HT1080 (cell line): ENCODE data around the gene COL25A1. TPM values are rescaled to one million over a fixed set of nuclear protein-coding genes. Genes with fewer than 3 reads are reported as not detected.

ENCODE experiments used
- DNase-seq: peaks from one replicate; pipeline ENCODE4 v3.0.0-alpha.2; 2015; ENCODE audit warnings: low read depth
- total RNA-seq: library from RNA; depleted of rRNA; stranded (reverse); fragments of >200 nt; shearing (Covaris generic); gene quantifications from 2 replicates; pipeline ENCODE4 v1.2.3, GENCODE V29; 2014

Gene COL25A1
- total RNA-seq, 1 experiment from 2014 or later = 0.06 TPM

GRCh38 chr4:108830509-108831244 lies 471.8 kb downstream of the COL25A1 start:
- no peak for DNase-seq

GRCh38 chr4:108829966-108830492 lies 472.4 kb downstream of the COL25A1 start:
- DNase-seq = no peak

GRCh38 chr4:108828620-108829019 lies 473.8 kb downstream of the COL25A1 start:
- no peak for DNase-seq

- no peak for DNase-seq
Observed at GRCh38 chr4:108825737-108826136, 476.7 kb downstream of the COL25A1 start.

- no peak for DNase-seq
Observed at GRCh38 chr4:108821351-108821930, 481.0 kb downstream of the COL25A1 start.

- DNase-seq = no peak
Observed at GRCh38 chr4:108820492-108821350, 481.7 kb downstream of the COL25A1 start.

- DNase-seq = no peak
Observed at GRCh38 chr4:108814326-108814725, 488.1 kb downstream of the COL25A1 start.

GRCh38 chr4:108813261-108813660 lies 489.2 kb downstream of the COL25A1 start:
- DNase-seq = no peak

- DNase-seq = no peak
Observed at GRCh38 chr4:108811486-108811885, 491.0 kb downstream of the COL25A1 start.

GRCh38 chr4:108810087-108810486 lies 492.4 kb downstream of the COL25A1 start:
- no peak for DNase-seq

- DNase-seq = no peak
Observed at GRCh38 chr4:108804648-108805273, 497.7 kb downstream of the COL25A1 start.

GRCh38 chr4:108799306-108799705 lies 503.2 kb downstream of the COL25A1 start:
- no peak for DNase-seq

- no peak for DNase-seq
Observed at GRCh38 chr4:108796173-108796572, 506.3 kb downstream of the COL25A1 start.

- DNase-seq = no peak
Observed at GRCh38 chr4:108795733-108796132, 506.7 kb downstream of the COL25A1 start.

- DNase-seq = no peak
Observed at GRCh38 chr4:108794136-108794535, 508.3 kb downstream of the COL25A1 start.

GRCh38 chr4:108793415-108793814 lies 509.0 kb downstream of the COL25A1 start:
- DNase-seq = peak; percentile 13

GRCh38 chr4:108788731-108789130 lies 513.7 kb downstream of the COL25A1 start:
- DNase-seq = no peak

GRCh38 chr4:108787724-108788123 lies 514.7 kb downstream of the COL25A1 start:
- DNase-seq = no peak

- DNase-seq = no peak
Observed at GRCh38 chr4:108787106-108787505, 515.4 kb downstream of the COL25A1 start.

GRCh38 chr4:108786351-108786750 lies 516.1 kb downstream of the COL25A1 start:
- DNase-seq = no peak

GRCh38 chr4:108783665-108784463 lies 518.6 kb downstream of the COL25A1 start:
- DNase-seq = no peak
